IPS-11a (cell line): ENCODE data around the gene NFIA.

Source experiments
- H3K4me3 ChIP-seq: one replicate; pipeline ENCODE4 v1.5.1; 2013; ENCODE audit warnings: low read depth, low read length, control low read depth

Gene NFIA

DNA sequence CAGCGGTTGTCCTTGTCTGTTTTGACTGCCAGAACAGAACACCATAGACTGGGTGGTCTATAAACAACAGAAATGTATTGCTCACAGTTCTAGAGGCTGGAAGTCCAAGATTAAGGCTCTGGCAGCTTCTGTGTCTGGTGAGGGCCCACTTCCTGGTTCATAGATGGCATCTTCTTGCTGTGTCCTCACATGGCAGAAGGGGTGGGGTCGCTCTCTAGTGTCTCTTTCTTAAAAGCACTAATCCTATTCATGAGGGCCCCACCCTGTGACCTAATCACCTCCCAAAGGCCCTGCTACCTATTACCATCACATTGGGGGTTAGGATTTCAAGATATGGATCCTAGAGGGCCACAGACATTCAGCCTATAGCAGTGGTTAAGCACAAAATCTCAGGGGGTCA lies 304.4 kb downstream of the NFIA start:
- no peak overlapping the region for H3K4me3 ChIP-seq

DNA sequence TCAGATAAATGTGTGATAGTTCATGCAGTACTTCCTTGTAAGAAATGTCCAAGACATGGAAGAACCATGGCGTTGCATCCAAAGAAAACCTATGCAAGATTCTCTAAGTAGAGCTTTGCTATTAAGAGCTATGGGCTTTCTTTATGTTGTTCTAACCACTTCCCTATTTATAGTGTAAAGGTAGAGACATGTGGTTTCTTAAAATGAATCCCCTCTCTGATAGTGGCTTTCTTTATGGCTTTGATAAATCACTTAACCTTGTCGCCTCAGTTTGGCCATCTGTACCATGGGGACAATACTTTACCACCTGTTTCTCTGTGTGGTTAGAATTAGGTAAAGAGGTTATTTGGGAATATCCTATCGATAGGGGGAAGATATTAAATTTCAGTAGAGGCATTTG lies 305.5 kb downstream of the NFIA start:
- no peak overlapping the region for H3K4me3 ChIP-seq

DNA sequence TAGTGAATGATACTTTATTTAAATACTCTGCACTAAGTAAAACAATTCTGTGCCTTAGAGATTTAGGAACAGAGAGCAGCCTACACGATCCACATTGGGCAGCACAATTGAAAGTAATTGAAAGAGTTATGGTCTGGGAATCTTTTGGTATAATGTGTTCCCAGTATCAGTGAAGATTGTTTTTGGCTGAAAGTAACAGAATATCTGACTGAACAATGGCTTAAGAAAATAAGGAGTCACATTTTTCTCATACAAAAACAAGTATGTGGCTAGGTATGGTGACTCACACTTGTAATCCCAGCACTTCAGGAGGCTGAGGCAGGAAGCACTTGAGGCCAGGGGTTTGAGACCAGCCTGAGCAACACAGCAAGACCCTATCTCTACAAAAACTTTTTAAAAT lies 306.2 kb downstream of the NFIA start:
- no peak overlapping the region for H3K4me3 ChIP-seq

DNA sequence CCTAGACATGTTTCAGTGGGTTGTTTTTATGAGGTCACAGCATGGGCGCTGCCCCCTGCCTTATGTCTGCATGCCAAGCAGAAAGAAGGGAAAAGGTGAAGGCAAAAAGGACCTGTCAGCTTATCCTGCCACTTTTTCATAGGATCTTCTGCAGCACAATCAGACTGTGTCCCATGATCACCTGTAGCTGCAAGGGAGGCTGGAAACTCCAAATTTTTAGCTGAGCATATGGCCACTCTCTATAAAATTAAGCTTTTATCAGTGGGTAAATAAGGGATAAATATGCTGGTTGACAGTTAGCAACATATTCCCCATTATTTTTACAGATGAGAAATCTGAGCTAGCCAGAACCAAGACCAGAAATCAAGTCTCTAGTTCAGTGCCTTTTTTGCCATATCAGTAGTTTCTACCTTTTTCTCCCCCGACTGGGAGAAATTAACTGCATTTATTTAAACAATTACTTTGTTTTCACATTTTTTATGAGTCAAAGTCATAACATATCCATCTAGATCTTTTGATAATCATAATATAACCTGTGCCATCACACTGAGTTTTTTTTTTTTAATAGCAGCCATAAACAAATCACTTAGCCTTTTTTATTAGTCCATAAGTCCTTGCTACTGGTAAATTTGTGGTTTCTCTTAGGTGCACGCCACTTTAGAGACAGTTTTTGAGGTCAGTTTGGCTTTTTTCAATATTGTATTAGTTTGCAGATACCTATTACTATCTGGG lies 307.0 kb downstream of the NFIA start:
- no peak overlapping the region for H3K4me3 ChIP-seq

DNA sequence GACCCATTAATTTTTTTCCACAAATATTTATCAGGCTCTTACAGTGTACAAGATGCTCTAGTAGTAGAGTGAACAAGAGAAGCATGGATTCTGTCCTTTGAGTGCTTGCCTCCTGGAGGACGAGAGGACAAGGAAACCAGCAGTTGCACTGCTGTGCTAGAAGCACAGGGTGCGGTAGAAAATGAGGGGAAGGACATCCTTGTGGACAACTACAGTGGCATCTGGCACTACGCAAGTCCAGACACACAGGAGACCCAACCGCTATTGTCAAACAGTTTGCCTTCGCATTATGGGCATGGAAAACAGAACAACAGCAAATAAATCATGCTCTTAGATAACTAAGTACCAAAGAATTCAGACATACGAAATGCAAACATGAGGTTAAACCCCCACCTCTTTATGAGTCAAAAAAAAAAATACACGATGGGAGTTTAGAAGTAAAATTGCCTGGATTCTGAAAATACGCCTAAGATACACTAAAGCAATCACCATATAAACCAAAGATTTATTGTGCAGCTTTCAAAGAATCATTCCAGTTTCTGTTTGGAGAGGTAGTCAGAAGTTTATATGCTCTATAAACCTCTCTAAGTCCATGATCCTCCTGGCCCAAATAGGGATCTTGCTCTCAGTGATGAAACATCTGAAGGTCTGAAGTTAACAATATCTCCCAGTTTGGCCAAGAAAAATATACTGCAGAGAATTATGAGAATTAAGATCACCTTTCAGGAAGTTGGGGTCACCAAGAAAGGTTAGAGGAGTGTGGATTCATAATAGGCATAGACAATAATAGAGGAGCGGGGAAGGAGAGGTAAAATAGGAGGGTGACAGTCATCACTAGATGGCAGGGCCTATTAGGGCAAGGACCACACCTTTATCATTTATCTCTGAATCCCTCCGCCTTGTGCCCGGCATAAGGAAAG lies 307.8 kb downstream of the NFIA start:
- no peak overlapping the region for H3K4me3 ChIP-seq

DNA sequence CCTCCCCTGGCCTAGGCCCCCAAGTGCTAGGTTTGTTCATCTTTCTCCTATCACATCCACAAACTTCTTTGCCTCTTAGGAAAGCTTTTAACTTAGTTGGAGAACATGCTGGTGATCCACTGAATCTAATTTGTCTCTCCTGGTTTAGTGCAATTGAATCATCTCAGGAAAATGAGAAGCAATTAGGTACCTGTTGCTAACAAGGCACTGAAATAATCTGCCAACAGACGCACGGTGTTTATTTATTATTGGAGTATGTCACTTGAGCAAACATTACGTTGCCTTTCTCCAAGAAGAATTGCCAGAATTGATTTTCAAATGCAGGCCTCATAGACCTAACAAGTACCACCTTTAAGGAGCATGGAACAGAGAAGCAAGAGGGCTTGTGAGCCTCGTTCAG lies 309.4 kb downstream of the NFIA start:
- no peak overlapping the region for H3K4me3 ChIP-seq

DNA sequence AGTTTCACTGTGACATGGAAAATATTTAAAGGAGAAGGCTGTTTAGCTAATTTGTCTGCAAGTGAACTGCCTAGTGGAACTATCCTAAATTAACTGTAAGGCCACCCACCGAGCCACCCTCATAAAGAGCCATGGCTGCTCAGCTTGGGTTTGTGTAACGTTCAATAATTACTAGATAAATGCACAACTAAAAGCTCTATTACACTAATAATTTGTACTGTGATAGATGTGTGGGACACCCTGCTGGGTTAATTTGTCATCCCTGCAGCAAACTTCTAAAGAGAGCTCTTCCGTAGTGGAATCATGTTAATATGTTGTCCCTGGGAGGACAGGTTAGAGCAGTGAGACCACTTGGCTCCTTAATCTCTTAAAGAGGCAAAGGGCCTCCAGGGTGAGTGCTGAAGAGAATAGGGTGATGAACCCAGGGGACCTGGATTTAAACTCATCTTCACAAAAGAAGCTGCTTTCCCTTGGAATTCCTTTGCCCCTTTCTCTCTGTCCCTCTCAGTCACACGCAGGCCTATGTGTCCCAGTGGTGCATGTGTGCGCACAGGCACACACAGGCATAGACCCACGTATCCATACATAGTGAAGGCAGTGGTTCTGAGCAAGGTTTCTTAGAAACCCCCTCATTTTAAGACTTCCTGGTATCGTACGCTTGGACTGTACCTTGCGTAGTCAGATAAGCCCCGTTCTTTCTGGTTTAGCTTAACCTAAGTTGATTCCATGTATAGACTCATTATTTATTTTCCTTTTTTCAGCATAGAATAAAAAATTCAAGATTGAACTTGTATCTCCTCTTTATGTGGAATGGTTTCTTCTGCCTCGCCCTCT lies 310.3 kb downstream of the NFIA start:
- no peak overlapping the region for H3K4me3 ChIP-seq

DNA sequence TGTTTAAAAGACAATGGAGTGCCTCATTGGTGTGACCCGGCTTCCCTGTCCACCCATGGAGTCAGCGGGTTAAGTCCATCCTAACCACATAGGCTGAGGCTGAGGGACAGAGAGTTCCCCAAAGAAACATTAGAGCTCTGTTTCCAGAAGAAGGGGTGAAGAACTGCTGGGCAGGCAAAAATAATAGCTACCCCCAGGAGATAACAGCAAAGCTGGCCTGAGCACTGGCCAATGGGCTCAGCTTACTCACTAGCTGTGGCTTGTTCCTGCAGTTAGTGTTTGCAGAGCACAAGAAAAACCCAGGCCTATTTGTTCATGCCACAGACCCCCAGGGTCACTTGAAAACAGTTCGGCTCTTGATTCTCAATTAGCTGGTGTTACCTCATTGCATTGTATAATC lies 311.2 kb downstream of the NFIA start:
- no peak overlapping the region for H3K4me3 ChIP-seq

DNA sequence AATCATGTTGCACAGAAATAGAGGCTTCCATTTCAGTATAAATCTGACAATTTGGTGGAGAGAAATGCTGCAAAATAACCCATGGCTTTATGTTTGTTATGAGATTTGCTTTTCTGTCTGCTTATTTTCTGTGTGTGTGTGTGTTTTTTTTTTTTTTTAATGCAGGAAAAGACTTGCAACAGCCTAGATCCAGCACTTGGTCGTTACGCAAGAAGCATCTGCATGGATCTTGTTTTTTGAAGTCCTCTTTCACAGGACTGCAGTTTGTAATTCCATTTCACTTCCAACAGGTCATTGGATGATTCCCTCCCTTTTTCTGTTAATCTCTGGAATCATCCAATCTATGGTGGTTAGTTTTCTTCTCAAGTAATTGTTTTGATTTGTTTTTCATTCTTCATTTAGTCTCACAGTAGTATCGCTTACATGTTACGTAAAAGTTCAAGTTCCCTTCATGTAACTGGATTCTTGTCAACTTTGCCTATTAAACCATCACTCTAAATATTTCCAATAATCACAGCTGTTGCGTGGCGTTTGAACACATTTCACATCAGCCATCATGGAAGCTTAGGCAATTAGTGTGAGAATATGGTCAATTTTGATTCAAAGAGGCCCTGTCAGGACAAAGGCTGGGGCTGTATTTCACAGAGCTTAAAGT lies 312.9 kb downstream of the NFIA start:
- no peak overlapping the region for H3K4me3 ChIP-seq

DNA sequence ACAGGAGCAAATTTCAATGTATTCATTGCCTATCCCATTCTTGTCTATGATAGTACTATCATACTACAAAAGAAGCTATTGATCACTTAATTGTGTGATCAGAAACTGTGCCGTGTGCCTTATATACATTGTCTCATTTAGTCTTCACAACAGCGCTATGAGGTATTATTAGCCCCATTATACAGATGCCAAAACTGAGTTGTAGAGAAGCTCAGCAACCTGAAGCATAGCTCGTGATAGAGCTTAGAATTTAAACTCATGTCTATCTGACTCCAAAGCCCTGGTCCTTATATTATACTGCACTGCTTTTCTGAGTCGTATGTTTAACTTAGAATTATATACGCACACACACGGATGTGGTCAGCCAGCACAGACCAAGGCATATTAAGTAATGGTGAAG lies 315.1 kb downstream of the NFIA start:
- no peak overlapping the region for H3K4me3 ChIP-seq

DNA sequence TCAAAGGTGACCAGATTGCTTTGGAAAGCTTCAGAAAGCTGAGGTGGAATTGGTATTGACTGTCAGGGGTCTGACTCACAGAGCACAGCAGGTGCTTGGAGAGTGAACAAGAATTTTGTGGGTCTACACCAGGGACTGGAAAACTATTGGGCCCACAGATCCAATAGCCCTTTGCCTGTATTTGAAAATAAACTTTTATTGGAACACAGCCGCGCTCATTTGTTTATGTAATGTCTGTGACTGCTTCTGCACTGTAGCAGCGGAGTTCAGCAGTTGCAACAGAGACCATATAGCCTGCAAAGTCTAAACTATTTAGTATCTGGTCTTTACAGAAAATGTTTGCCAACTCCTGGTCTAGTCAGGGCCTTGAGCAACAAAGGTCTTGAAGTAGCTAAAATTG lies 315.6 kb downstream of the NFIA start:
- H3K4me3 ChIP-seq = no peak overlapping the region

DNA sequence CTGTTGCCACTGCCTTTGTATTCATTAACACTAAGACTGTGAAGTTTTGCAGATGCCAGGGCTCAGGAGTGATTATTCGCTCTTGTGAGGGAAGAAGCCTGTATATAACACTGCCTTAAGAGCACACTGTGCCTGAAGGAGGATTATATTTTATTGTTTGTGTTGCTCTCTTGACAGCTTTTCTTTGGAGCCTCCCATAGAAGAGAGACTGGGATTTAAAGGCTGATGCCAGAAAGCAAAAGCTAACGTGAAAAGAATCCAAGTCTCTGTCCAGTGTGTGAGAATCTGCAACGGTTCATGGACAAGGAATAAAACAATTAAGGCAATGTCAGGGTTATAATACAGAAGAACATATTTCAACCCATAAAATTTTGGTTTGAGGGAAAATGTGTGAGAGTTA lies 316.8 kb downstream of the NFIA start:
- no peak overlapping the region for H3K4me3 ChIP-seq

DNA sequence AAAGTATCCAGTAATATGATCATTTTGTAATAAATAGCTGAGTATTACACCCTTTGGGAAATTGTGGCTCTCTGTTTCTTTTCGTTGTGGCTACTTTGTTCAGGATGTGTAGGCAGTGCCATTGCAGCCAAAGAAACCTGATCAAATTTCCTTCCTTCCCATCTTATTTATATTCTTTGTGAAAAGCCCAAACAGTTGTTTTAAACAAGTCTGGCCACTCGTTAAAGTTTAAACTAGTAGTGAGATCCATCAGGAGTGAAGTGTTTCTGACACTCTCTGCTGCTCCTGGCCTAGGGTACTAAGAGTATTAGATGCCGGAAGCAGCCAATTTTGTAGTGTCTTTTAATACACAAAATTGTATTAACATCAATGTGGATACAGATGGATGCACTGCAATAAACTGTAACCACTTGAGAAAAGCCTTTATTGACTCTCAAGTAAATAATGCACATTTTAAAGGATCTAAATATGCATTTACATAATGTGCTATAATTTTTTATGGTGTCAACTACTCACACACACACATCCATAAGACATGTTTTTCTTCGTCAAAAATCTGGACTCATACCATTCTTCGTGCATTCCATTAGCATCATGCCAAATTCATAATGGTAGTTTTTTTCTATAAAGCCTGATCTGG lies 317.9 kb downstream of the NFIA start:
- no peak overlapping the region for H3K4me3 ChIP-seq

DNA sequence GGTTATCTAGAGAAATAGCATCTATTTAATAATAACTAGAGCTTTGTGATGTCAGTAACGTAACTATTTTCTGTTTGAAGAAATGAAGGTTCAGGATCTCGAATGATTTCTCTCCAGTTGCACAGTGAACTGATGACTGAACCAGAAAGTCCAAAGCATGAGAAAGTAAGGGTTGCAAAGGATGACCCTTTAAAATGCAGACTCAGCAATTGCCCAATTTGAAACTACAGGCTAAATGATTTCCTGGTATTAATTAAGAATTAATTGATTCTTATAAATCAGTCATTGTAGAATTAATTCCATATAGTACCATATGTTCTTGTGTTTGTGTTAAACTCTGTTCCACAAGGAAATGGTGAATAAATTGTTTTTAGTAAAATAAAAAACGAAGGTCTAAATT lies 318.6 kb downstream of the NFIA start:
- no peak overlapping the region for H3K4me3 ChIP-seq

DNA sequence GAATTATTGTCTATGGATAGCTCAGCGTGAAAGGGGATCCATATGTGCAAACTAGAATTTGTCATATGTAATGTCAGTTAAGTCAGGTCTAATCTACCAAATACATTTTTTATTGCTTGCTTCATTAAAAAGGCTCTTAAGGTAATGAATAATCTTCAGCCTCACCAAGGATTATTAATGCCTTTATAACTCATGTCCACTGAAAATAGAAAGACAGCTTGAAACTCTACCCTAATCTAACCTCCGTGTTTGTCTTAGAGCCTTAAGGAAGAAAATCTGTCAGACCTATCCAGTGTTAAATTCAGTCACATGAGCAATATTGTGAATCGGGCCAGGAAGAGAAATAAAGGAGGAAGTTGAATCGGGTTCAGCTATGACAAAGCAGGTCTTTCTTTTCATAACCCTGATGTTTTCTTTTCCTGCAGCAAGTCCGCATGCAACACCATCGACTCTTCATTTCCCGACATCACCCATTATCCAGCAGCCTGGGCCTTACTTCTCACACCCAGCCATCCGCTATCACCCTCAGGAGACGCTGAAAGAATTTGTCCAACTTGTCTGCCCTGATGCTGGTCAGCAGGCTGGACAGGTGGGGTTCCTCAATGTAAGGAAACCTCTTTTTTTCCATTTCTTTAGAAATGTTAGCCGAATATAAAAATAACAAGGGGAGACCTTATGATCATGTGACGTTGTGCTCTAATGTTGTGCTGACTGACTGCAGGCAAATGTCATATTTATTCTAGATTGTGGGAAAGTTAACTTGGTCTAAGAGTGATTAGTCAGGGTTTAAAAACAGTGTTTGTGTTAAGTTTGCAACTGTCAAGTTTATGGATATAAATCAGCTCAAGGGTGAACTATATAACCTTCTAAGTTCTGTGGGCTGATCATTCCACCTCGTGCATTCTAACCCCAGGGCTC lies 321.6 kb downstream of the NFIA start:
- no peak overlapping the region for H3K4me3 ChIP-seq

DNA sequence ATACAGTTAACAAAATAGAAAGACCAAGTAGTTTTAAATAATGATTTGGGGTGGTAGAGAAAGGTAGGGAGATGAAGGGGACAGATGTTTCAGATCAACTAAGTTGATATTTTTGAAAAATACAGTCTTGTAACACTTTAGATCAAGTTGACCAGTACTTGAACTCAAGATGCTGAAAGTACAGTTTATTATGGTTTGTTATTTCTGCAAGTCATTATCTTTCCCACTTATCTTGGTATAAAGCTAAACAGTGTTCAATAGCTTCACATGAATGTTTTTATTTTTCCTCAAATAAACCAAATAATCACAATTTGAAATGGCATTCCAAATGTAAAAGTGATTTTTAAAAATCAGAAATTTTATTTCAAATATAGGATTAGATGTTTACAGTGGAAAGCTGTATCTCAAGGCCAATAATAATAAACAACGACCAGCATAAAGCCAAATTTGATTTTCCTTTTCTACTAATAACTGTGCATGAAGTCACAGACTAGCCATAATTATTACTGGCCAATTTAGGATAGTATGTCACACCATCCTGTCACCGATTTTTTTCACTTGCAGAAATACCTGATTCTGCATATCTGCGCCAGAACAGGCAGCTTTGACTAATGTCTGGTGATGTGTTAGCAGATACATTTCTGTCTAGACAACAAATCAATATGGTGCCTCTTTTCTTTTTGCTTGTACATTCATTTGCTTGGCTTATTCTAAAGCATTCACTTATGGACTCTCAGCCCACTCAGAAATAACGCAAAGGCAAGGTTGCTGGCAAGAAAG lies 322.4 kb downstream of the NFIA start:
- no peak overlapping the region for H3K4me3 ChIP-seq

DNA sequence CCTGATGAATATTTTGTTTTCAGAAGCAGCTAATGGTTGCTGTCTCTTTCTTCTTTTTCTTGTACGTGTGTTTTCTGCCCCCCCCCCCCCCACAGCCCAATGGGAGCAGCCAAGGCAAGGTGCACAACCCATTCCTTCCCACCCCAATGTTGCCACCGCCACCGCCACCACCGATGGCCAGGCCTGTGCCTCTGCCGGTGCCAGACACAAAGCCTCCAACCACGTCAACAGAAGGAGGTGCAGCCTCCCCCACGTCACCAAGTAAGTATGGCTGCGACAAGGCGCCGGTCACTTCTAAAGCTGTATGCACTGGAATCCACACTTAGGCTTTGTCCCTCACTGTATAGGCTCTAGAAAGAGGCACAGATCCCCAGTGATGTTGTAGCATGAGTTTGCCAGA lies 324.1 kb downstream of the NFIA start:
- H3K4me3 ChIP-seq = no peak overlapping the region

DNA sequence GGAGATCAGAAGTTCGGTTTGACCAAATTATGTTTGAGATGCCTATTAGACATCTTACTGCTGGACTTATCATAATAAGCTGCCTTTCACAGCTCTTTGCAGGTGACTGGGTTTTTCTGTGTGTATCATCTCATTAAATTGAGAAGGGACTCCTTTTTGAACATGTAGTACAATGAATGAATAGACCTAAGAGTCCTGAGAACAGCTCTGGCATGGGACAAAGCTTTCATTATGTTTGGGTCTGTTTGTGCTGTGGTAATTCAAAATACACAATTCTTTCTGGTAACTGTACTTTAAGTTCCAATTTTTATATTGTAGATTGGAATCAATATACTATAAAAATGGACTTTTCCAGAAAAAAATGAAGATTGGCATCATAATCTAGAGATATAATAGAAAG lies 330.2 kb downstream of the NFIA start:
- no peak overlapping the region for H3K4me3 ChIP-seq

DNA sequence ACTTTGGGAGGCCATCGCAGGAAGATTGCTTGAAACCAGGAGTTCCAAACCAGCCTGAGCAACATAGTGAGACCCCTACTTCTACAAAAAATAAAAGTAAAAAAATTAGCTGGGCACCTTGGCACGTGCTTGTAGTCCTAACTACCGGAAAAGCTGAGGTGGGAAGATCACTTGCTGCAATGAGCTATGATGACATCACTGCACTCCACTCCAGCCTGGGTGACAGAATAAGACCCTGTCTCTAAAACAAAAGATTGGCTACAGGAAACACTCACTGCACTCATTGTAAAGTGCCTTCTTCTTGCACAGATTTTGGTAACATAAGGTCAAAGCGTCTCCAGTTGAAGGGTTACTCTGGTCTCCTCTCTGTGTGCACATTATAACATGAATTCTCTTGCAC lies 336.8 kb downstream of the NFIA start:
- no peak overlapping the region for H3K4me3 ChIP-seq
